A673 (cell line): Measurements from ENCODE around the gene ATG3. TPM values are rescaled to one million over a fixed set of nuclear protein-coding genes. Genes with fewer than 3 reads are reported as not detected.

ENCODE experiments used
- BruUV-seq: library from RNA; stranded (reverse); fragments of 400-500 nt; replicated peaks from 2 replicates; lab custom pipeline; 2021; lab: Mats Ljungman, UMichigan
- CTCF ChIA-PET: fragments of 300-600 bp; sonication (Branson Sonifier 250); formaldehyde crosslinking; loops from one replicate; lab custom pipeline; 2022; ENCODE audit warnings: antibody characterized with exemption; lab: Charles Lee
- POLR2A ChIA-PET: fragments of 300-600 bp; sonication (Branson Sonifier 250); formaldehyde crosslinking; loops from one replicate; lab custom pipeline; 2022; ENCODE audit warnings: antibody characterized with exemption; ENCODE audit not compliant: low non-redundant PET; lab: Charles Lee
- DNase-seq: peaks from one replicate; pipeline ENCODE4 v3.0.0-alpha.2; 2015; ENCODE audit warnings: low spot score
- H3K27ac ChIP-seq: fragments of 200-600 bp; sonication (generic); 2 replicates; pipeline ENCODE4 v1.5.1; 2016; ENCODE audit warnings: mixed run types, low read depth, mild to moderate bottlenecking, mixed read lengths, antibody characterized with exemption, low read length; ENCODE audit not compliant: poor library complexity, severe bottlenecking
- H3K27me3 ChIP-seq: fragments of 200-600 bp; sonication (generic); replicated peaks from 2 replicates; pipeline ENCODE4 v1.6.1; 2017; ENCODE audit warnings: mixed run types, low read depth, mild to moderate bottlenecking, mixed read lengths, antibody characterized with exemption, low read length; ENCODE audit not compliant: insufficient read depth, poor library complexity
- H3K36me3 ChIP-seq: fragments of 200-600 bp; sonication (generic); 2 replicates; pipeline ENCODE4 v1.6.1; 2016; ENCODE audit warnings: mixed run types, mild to moderate bottlenecking, mixed read lengths, antibody characterized with exemption, low read length; ENCODE audit not compliant: insufficient read depth, poor library complexity, severe bottlenecking
- H3K4me1 ChIP-seq: fragments of 200-600 bp; sonication (generic); 2 replicates; pipeline ENCODE4 v1.6.1; 2017; ENCODE audit warnings: mixed run types, mild to moderate bottlenecking, mixed read lengths, antibody characterized with exemption, low read length; ENCODE audit not compliant: insufficient read depth, poor library complexity, severe bottlenecking
- H3K4me3 ChIP-seq: fragments of 200-600 bp; sonication (generic); 2 replicates; pipeline ENCODE4 v1.5.1; 2016; ENCODE audit warnings: low read depth, mixed run types, mild to moderate bottlenecking, mixed read lengths, low read length; ENCODE audit not compliant: poor library complexity, severe bottlenecking
- H3K9me3 ChIP-seq: fragments of 200-600 bp; sonication (generic); 2 replicates; pipeline ENCODE4 v1.6.1; 2016; ENCODE audit warnings: mixed run types, low read depth, mild to moderate bottlenecking, mixed read lengths, antibody characterized with exemption, low read length; ENCODE audit not compliant: poor library complexity, severe bottlenecking
- EZH2 ChIP-seq: fragments of 200-600 bp; sonication (generic); IDR thresholded peaks from 2 replicates; pipeline ENCODE4 v1.6.1; 2017; ENCODE audit warnings: borderline replicate concordance, low read depth, mild to moderate bottlenecking, mixed read lengths, antibody characterized with exemption, low read length; ENCODE audit not compliant: poor library complexity, severe bottlenecking
- intact Hi-C: fragments of 100-400 bp; cut with micrococcal nuclease; formaldehyde crosslinking; loops from one replicate; pipeline ENCODE4 v1.10.0; 2022; ENCODE audit not compliant: unreplicated experiment
- total RNA-seq: library from RNA; stranded (reverse); gene quantifications from 2 replicates; pipeline ENCODE4 v1.2.3, GENCODE V29; 2021
- TF ChIP-seq, protein P1 (sequence below): fragments of 300-800, 200-600 bp; sonication (generic); conservative IDR thresholded peaks from 2 replicates; pipeline ENCODE4 v1.5.1; 2017; ENCODE audit warnings: low read depth, mild to moderate bottlenecking, antibody characterized with exemption, low read length, moderate library complexity, mixed read lengths

Gene ATG3
- total RNA-seq, 1 experiment from 2014 or later: 54.5 TPM

DNA sequence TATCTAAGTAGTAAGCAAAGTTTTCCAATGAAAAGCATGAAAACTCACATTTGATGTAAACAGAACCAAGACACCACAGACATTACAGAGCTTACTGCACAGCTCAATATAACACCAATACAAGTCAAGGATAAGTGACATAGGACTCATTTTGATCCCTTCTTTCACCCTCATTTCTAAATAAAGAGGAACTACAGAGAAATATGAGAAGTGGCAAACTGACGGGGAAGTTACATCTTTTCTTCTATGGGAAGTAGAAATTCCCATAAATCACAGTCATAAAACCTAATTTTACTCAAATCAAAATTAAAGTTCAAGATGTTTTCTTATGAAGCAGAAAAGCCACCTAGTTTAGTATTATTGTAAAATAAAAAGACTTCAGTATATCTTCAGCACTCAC, 3.8 kb downstream of the ATG3 start:
- H3K4me3 ChIP-seq: no peak overlapping the region
- no peak overlapping the region for H3K27ac ChIP-seq
- no peaks in the 10 kb centered on the region for H3K36me3 ChIP-seq
- ChIA-PET CTCF (no interaction called here), POLR2A (no interaction called here)
- BruUV-seq: no TSS peak
- TF ChIP-seq EZH2: no peak
- TF ChIP-seq, protein P1, sequence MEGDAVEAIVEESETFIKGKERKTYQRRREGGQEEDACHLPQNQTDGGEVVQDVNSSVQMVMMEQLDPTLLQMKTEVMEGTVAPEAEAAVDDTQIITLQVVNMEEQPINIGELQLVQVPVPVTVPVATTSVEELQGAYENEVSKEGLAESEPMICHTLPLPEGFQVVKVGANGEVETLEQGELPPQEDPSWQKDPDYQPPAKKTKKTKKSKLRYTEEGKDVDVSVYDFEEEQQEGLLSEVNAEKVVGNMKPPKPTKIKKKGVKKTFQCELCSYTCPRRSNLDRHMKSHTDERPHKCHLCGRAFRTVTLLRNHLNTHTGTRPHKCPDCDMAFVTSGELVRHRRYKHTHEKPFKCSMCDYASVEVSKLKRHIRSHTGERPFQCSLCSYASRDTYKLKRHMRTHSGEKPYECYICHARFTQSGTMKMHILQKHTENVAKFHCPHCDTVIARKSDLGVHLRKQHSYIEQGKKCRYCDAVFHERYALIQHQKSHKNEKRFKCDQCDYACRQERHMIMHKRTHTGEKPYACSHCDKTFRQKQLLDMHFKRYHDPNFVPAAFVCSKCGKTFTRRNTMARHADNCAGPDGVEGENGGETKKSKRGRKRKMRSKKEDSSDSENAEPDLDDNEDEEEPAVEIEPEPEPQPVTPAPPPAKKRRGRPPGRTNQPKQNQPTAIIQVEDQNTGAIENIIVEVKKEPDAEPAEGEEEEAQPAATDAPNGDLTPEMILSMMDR: no peak
- H3K27me3 ChIP-seq: no peaks in the 10 kb centered on the region
- H3K9me3 ChIP-seq: no peaks in the 10 kb centered on the region
- intact Hi-C loops: no loop called here
- peaks cover 11% of the 10 kb centered on the region for H3K4me1 ChIP-seq
- no peak for DNase-seq

DNA sequence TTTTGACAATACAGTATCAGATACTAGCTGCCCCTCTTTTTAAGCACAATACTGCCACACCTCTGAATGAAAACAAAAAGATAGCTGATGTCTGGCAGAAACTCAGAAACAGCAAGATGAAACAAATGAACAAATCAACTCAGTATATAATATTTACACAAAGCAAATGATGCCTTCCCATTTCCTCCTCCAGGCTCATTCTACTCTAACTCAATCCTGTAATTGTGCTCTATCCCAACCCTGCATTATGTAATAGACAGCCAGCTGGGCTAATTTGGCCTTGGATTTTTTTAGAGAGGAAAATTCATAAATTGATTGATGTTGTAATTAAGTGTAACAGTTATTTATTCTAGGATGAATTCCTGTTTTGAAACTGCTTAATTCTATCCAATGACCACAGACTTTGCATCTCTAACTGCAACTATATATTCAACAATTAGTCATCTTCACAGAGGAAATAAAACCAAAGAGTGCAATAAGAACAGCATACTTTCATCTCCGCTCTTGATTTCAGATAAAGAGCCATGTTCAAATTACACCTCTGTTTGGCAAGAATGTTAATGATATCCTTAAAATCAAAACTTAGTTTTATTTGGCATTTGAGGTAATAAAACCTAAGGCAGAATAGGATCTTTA, 6.1 kb downstream of the ATG3 start:
- H3K27me3 ChIP-seq: no peaks in the 10 kb centered on the region
- no TSS peak for BruUV-seq

DNA sequence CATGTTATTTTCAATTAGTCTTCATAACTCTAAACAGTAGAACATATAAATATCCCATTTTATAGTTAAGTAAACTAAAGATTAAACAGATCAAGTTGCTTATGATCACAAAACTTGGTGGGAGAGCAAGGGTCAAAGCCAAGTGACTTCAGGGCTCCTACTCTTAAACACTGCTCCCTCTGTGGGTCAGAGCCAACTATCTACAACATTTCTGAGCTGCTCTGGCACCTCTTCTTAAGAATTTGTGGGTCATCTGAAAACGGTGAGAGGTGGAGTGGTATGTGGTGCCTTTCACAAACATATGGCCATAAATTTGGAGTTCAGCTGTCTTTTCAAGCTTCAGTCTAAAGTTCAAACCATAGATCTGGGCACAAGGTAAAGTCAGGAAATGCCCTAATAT, 10.9 kb downstream of the ATG3 start:
- Histone ChIP-seq H3K4me3 (no peak overlapping the region), H3K4me1 (no peaks in the 10 kb centered on the region), H3K27me3 (no peaks in the 10 kb centered on the region), H3K9me3 (no peaks in the 10 kb centered on the region), H3K27ac (no peak overlapping the region), H3K36me3 (peaks cover 4% of the 10 kb centered on the region)
- intact Hi-C loops: no loop called here
- CTCF ChIA-PET: no interaction called here
- POLR2A ChIA-PET: no interaction called here
- no TSS peak for BruUV-seq
- no peak for DNase-seq
- TF ChIP-seq, protein P1: no peak
- no peak for TF ChIP-seq EZH2

More for the DNA sequence above, 6.1 kb downstream of the ATG3 start:
- CTCF ChIA-PET: no interaction called here
- Histone ChIP-seq H3K27ac (no peak overlapping the region), H3K36me3 (no peaks in the 10 kb centered on the region), H3K4me1 (peaks cover 11% of the 10 kb centered on the region), H3K4me3 (no peak overlapping the region), H3K9me3 (no peaks in the 10 kb centered on the region)
- peak; percentile 15 for DNase-seq
- POLR2A ChIA-PET: no interaction called here
- TF ChIP-seq, protein P1: no peak
- TF ChIP-seq EZH2: no peak
- intact Hi-C loops: no loop called here
